Fibroblast of peridontal ligament (primary cell): ENCODE results near the gene UNCX.
"Not testable (repeated sequence)": the region's sequence is repeated elsewhere in the genome, so short reads cannot be mapped to it uniquely, and the experiment has no call there.

Source experiments
- DNase-seq: peaks from one replicate; pipeline ENCODE4 v3.0.0-alpha.2; 2010; ENCODE audit errors: extremely low read depth

Gene UNCX

DNA sequence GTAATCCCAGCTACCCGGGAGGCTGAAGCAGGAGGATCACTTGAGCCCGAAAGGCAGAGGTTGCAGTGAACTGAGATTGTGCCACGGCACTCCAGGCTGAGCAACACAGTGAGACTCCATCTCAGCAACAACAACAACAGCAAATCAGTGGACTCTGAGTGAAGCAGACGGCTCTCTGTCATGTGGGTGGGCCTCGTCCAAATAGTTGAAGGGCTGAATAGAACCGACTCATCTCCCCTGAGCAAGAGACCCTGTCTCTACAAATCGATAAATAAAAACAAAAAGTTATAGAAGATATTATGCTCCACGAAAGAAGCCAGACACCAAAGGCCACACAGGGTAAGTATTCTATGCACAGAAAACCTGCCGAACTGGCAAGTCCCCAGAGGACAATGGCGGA lies 45.9 kb downstream of the UNCX start:
- no peak for DNase-seq

DNA sequence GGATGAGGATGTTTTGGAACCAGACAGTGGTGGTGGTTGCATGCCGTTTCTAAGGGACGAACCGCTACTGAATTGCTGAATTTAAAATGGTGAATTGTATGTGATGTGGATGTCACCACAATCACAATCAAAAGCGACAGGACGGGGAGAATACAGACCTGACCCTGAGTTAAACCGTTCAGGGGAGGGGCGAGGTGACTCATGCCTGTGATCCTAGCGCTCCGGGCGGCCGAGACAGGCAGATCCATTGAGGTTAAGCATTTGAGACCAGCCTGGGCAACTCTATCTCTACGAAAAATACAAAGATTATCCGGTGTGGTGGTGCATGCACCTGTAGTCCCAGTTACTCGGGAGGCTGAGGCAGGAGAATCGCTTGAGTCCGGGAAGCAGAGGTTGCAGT lies 46.4 kb downstream of the UNCX start:
- DNase-seq: no peak

DNA sequence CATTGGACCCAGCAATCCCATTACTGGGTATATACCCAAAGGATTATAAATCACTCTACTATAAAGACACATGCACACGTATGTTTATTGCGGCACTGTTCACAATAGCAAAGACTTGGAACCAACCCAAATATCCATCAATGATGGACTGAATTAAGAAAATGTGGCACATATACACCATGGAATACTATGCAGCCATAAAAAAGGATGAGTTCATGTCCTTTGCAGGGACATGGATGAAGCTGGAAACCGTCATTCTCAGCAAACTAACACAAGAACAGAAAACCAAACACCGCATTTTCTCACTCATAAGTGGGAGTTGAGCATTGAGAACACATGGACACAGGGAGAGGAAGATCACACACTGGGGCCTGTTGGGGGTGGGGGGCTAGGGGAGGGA lies 47.2 kb downstream of the UNCX start:
- not testable (repeated sequence) for DNase-seq

DNA sequence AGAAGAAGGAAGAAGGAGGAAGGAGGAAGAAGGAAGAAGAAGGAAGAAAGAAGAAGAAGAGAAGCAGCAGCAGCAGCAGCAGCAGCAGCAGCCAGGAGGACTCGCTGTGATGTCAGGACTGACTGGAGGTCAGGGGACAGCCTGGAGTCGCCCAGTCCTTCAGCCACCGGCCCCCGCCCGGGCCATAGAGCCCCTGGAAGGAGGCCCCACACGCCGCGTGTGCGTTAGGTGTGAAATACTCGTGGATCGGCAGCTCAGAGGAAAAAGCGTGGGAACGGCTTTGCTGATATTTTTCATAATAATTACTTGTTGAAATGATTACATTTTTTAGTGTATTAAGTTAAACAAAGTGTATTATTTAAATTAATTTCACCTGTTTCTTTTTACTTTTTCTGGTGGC lies 48.4 kb downstream of the UNCX start:
- DNase-seq: no peak

DNA sequence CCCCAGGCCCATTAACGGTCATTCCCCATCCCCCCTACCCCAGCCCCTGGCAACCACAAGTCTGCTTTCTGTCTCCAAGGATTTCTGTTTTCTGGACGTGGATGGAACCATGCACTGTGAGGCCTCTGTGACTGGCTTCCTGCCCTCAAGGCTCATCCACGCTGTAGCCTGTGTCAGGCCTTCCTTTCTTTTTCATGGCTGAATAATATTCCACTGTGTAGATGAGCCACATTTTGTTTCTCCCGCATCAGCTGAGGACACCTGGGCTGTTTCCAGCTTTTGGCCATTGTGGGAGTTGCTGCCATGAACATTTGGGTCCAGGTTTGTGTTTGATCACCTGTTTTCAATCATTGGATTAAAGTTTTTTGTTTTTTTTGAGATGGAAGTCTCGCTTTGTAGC lies 50.0 kb downstream of the UNCX start:
- DNase-seq: no peak

DNA sequence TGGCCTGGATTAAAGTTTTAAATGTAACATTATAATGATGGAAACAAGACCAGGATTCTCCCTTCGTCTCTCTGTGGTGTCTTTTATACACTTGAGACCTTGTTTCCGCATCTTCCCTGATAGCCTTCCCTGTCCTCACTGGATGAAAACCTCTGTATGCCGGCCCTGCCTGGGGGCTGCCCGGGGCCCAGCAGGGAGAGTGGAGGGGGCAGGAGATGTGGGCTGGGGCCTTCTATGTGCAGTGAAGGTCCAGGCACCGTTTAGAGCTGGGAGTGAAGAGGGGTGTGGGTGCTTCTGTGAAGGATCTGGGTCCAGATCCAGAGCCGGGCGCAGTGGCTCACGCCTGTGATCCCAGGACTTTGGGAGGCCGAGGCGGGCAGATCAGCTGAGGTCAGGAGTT lies 50.7 kb downstream of the UNCX start:
- DNase-seq: no peak

DNA sequence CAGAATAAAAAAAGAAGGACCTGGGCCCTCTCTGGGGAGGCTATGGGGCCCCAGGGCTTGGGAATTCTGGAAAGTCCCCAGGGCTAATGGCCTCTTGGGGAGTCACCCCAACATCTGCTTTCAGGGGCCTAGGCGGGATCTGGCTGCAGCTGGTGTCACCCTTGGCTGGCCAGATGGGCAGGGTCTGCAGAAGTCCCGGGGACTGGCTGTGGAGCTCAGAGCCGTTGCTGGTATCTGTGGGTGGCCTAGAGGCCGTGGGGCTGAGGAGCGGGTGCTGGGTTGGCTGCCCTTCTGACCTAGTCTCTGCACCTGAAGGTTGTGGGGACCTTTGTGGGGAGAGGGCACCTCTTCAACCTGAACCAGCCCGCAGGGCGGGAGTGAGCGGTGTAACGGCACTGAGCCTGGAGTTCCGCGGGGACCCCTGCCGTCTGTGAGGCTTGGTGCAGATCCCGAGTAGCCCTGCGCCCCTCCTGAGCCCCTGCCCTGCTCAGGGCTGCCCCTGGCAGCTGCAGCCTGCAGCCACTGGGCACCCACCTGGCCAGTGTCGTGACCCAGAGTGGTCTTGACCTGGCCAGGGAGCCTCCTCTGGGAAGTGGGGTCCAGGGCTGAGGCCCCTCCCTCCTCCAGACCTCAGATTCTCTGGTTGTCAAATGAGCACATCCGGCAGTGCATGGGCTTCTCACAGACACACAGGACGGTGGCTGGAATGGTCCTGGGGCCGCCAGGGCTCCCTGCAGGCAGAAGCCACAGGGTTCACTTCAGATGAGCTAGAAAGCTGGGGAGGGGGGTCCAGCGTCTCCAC lies 51.5 kb downstream of the UNCX start:
- no peak for DNase-seq

DNA sequence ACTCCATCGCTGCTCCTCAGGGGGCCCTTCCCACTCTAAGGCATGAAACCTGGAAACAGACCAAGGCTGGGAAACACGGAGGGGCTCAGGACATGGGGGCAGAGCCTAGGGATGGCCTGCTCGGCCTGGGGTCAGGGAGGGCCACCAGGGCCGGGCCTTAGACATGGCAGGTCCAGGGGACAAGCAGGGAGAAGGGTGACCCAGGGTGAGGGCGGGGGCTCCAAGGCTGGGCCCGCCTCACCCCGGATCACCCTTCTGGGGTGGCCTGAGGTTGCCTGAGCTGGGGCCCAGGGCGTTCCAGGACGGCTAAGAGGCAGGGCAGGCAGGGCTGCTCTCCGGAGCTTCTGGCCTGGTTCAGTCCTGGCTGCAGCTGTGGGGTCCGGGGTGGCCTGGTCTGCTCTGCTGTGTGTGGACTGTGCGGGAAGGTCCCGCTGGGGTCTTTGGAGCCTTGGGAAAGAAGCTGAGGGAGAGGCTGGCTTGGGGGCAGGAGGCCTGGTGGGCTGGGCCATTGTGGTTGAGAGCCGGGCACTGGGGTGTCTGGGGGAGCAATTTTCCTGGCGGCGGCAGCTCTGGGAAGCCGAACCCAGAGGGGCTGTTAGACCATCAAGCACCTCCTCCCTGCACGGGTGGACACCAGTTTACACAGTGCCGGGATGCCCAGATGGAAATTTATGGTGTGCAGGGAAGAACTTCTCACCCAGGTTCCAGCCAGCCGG lies 52.2 kb downstream of the UNCX start:
- no peak for DNase-seq

DNA sequence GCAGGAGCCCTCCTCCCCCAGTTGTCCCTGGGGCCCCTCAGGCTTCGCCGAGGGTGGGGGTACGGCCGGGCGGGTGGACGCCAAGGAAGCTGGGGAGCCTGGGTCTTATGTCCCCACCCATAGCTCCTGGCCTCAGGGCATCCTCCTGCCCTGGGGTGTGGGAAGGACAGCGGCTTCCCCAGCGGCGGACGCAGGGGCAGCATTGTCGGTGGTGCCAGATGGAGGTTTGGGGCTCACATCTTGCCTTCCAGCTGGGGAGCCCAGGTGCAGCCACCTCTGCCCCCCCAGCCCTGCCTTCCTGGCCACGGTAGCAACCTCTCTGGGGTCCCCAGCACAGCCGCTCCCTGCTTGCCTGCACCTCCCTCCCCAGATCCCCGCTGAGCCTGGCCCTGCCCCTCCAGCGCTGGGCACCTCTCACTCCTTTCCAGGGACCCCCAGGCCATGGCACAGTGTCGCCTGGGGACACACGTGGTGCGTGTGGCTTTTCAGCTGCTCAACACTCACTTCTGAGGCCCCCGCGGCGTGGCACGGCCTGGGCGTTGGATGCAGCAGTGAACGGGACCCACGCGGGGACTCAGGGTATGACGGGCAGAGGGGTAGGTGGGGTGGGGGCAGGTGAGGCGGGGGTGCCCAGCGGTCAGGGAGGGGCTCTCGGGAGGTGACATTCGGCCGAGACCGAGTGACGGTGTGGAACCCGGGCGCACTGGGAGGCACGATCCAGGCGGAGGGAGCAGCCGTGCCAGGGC lies 53.1 kb downstream of the UNCX start:
- DNase-seq: no peak
